CD14-positive monocyte (primary cell): ENCODE data around the gene PDXDC1. TPM values are rescaled to one million over a fixed set of nuclear protein-coding genes. Genes with fewer than 3 reads are reported as not detected.
"Not testable (repeated sequence)": the region's sequence is repeated elsewhere in the genome, so short reads cannot be mapped to it uniquely, and the experiment has no call there.

ENCODE experiments used
- DNase-seq, 3 donors: peaks; one replicate each; pipeline ENCODE4 v3.0.0-alpha.2; 2011 to 2022
- H2AFZ ChIP-seq: 2 replicates; pipeline ENCODE4 v1.6.0; 2012; ENCODE audit warnings: mild to moderate bottlenecking, low read depth, low read length, inconsistent platforms; ENCODE audit not compliant: insufficient read depth, poor library complexity, severe bottlenecking
- H3K27ac ChIP-seq, 2 donors: 1 replicate in 1 of 2; 2 replicates in 1 of 2; pipeline ENCODE4 v1.5.1; 2012 to 2013; ENCODE audit warnings: low read length in 2 of 2, control low read depth in 1 of 2, inconsistent platforms in 1 of 2, low read depth in 1 of 2, mild to moderate bottlenecking in 1 of 2
- H3K27me3 ChIP-seq, 2 donors: one replicate each; pipeline versions ENCODE4 v1.6.0 to v1.6.1; 2011 to 2013; ENCODE audit warnings: low read length in 2 of 2; ENCODE audit not compliant: control insufficient read depth in 2 of 2, insufficient read depth in 2 of 2
- H3K36me3 ChIP-seq, 2 donors: replicated peaks in 1 of 2; 1 replicate in 1 of 2; 2 replicates in 1 of 2; pipeline versions ENCODE4 v1.5.1 to v1.6.1; 2012 to 2013; ENCODE audit warnings: low read length in 2 of 2, control low read depth in 1 of 2, inconsistent platforms in 1 of 2, mild to moderate bottlenecking in 1 of 2; ENCODE audit not compliant: insufficient read depth in 2 of 2, control insufficient read depth in 1 of 2
- H3K4me1 ChIP-seq, 2 donors: 1 replicate in 1 of 2; 2 replicates in 1 of 2; pipeline versions ENCODE4 v1.5.1 to v1.6.1; 2012 to 2013; ENCODE audit warnings: low read length in 2 of 2, control low read depth in 1 of 2, inconsistent platforms in 1 of 2, mild to moderate bottlenecking in 1 of 2, moderate library complexity in 1 of 2; ENCODE audit not compliant: insufficient read depth in 2 of 2, control insufficient read depth in 1 of 2
- H3K4me2 ChIP-seq: replicated peaks from 2 replicates; pipeline ENCODE3; 2012; ENCODE audit warnings: low read length, moderate library complexity, mild to moderate bottlenecking; ENCODE audit not compliant: poor library complexity, severe bottlenecking; ENCODE audit errors: extremely low read depth
- H3K4me3 ChIP-seq, 3 experiments: fragments of 200-600 bp in 1 of 3; sonication (generic) in 1 of 3; replicated peaks in 1 of 3; 1 replicate in 2 of 3; 2 replicates in 1 of 3; pipeline ENCODE4 v1.5.1; 2011 to 2013; ENCODE audit warnings: low read length in 3 of 3, mild to moderate bottlenecking in 3 of 3, control low read depth in 2 of 3, low read depth in 2 of 3, inconsistent platforms in 1 of 3, moderate library complexity in 1 of 3
- H3K79me2 ChIP-seq: 2 replicates; pipeline ENCODE4 v1.6.0; 2012; ENCODE audit warnings: mild to moderate bottlenecking, control low read depth, inconsistent platforms, low read length, moderate library complexity; ENCODE audit not compliant: insufficient read depth
- H3K9ac ChIP-seq: 2 replicates; pipeline ENCODE4 v1.6.0; 2017; ENCODE audit warnings: low read length, mild to moderate bottlenecking; ENCODE audit not compliant: insufficient read depth, poor library complexity, severe bottlenecking
- H3K9me3 ChIP-seq, 2 donors: replicated peaks in 1 of 2; 1 replicate in 1 of 2; 2 replicates in 1 of 2; pipeline versions ENCODE4 v1.5.1 to v1.6.1; 2012 to 2013; ENCODE audit warnings: low read length in 2 of 2, control low read depth in 1 of 2; ENCODE audit not compliant: control insufficient read depth in 1 of 2, insufficient read depth in 1 of 2
- H4K20me1 ChIP-seq: 2 replicates; pipeline ENCODE4 v1.6.0; 2012; ENCODE audit warnings: mild to moderate bottlenecking, low read length, control low read depth, moderate library complexity; ENCODE audit not compliant: insufficient read depth
- H3K27ac Mint-ChIP-seq, 7 donors: one replicate each; pipeline ENCODE4 v1.8.0; 2020; ENCODE audit warnings: mild to moderate bottlenecking in 7 of 7, mixed read lengths in 7 of 7, moderate library complexity in 6 of 7, inconsistent platforms in 2 of 7
- H3K27me3 Mint-ChIP-seq, 3 donors: one replicate each; pipeline ENCODE4 v1.8.0; 2021 to 2022; ENCODE audit warnings: low read depth in 3 of 3, mild to moderate bottlenecking in 3 of 3, mixed read lengths in 3 of 3, moderate library complexity in 3 of 3, inconsistent platforms in 1 of 3
- H3K36me3 Mint-ChIP-seq, 2 donors: one replicate each; pipeline ENCODE4 v1.8.0; 2020; ENCODE audit warnings: mixed read lengths in 2 of 2, inconsistent platforms in 1 of 2, mild to moderate bottlenecking in 1 of 2
- H3K4me1 Mint-ChIP-seq: one replicate; pipeline ENCODE4 v1.8.0; 2020; ENCODE audit warnings: mild to moderate bottlenecking, mixed read lengths
- H3K4me3 Mint-ChIP-seq, 2 donors: one replicate each; pipeline ENCODE4 v1.8.0; 2020; ENCODE audit warnings: mild to moderate bottlenecking in 2 of 2, mixed read lengths in 2 of 2, moderate library complexity in 1 of 2
- H3K9me3 Mint-ChIP-seq, 7 donors: one replicate each; pipeline ENCODE4 v1.8.0; 2020 to 2022; ENCODE audit warnings: mixed read lengths in 7 of 7, mild to moderate bottlenecking in 6 of 7, moderate library complexity in 6 of 7, inconsistent platforms in 2 of 7
- WGBS: methylation state at CpG from one replicate; pipeline ENCODE4 v1.1.5; 2013; ENCODE audit warnings: missing lambda C conversion rate; ENCODE audit not compliant: insufficient coverage; 5-methylcytosine and 5-hydroxymethylcytosine counted together
- intact Hi-C, 2 donors: fragments of 100-400 bp; cut with micrococcal nuclease; formaldehyde crosslinking; loops; one replicate each; pipeline versions ENCODE4 v1.15.0 to v1.15.1; 2023
- polyA plus RNA-seq, 3 donors: library from polyadenylated mRNA; depleted of rRNA in 1 of 3; unstranded in 2 of 3; stranded (reverse) in 1 of 3; fragments of 300-500 nt in 2 of 3; fragments of >200 nt in 1 of 3; fragmentation: Illumina TruSeq in 2 of 3; gene quantifications; 1 replicate in 2 of 3; 2 replicates in 1 of 3; pipeline ENCODE4 v1.2.3, GENCODE V29; 2012 to 2021

PDXDC1 gene
- polyA plus RNA-seq, 3 donors, result 22.3 to 50.1 (median 36.0) TPM

DNA sequence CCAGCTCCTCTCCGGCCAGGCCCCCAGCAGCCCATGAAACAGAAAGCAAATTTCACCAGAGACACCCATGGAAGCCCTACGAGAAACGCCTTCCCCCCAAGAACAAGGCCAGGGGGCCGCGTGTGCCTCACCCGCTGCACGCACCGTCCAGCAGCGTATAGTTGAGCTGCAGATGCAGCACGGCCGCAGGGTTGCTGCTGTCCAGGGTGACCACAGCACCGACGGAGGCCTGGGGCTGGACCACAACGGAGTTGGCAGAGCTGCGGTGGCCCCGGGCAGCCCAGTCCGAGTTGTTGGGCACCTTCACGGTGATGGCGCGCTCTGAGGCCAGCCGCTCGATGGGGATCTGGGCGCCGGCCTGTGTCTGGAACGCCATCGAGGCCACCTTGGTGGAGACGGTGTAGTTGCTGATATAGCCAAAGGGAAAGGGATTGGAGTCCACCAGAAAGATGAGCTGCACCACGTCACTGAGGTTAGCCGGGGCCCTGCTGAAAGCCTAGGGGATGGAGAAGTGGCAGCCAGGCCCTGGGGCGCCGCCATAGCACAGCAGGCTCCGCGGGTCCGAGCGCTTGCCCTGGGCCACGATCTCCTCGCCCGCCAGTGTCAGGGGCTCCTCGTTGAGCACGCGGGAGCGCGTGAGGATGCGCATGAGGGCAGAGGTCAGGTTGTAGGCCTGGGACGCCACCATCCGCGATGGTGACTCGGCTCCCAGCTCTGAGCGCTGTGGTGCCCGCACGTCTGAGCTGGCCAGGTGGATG, 156.3 kb downstream of the PDXDC1 start:
- H3K4me2 ChIP-seq, H3K4me1 ChIP-seq, H3K27me3 ChIP-seq, H4K20me1 ChIP-seq, H3K4me1 Mint-ChIP-seq, H3K9me3 Mint-ChIP-seq, H3K9me3 ChIP-seq, H3K79me2 ChIP-seq, H2AFZ ChIP-seq, H3K27me3 Mint-ChIP-seq, H3K36me3 ChIP-seq, DNase-seq, H3K27ac ChIP-seq, H3K4me3 Mint-ChIP-seq, H3K4me3 ChIP-seq, H3K9ac ChIP-seq, intact Hi-C loops: not testable (repeated sequence)
- WGBS, result 98% methylated on average over 24 of the region's 51 CpGs
- Mint-ChIP-seq H3K27ac (peak overlapping the region in 1 of 7 donors; percentile 61), H3K36me3 (peaks cover 8 to 24% of the 10 kb centered on the region in 2 donors)

- intact Hi-C loops, H3K27ac ChIP-seq, H2AFZ ChIP-seq, H3K4me2 ChIP-seq, H3K36me3 ChIP-seq, H3K4me1 Mint-ChIP-seq, H3K4me3 ChIP-seq, H3K27me3 ChIP-seq, H3K4me1 ChIP-seq, H4K20me1 ChIP-seq, H3K79me2 ChIP-seq, DNase-seq, H3K27ac Mint-ChIP-seq, H3K9me3 ChIP-seq, H3K4me3 Mint-ChIP-seq, H3K9ac ChIP-seq, H3K9me3 Mint-ChIP-seq, H3K27me3 Mint-ChIP-seq: not testable (repeated sequence)
- 93% methylated on average over 4 of the region's 41 CpGs for WGBS
- H3K36me3 Mint-ChIP-seq, result peaks cover 6 to 20% of the 10 kb centered on the region in 2 donors
These were observed 158.0 kb downstream of the PDXDC1 start for GRCh38 chr16:15132719-15133428.

GRCh38 chr16:15133554-15133953, 158.7 kb downstream of the PDXDC1 start:
- H3K27me3 Mint-ChIP-seq, H3K9me3 ChIP-seq, H4K20me1 ChIP-seq, H3K9ac ChIP-seq, H2AFZ ChIP-seq, H3K4me2 ChIP-seq, H3K4me3 Mint-ChIP-seq, H3K4me1 Mint-ChIP-seq, H3K27me3 ChIP-seq, DNase-seq, H3K27ac Mint-ChIP-seq, H3K79me2 ChIP-seq, H3K4me1 ChIP-seq, H3K9me3 Mint-ChIP-seq, H3K4me3 ChIP-seq, H3K27ac ChIP-seq, H3K36me3 ChIP-seq, intact Hi-C loops: not testable (repeated sequence)
- H3K36me3 Mint-ChIP-seq, result peaks cover 6 to 18% of the 10 kb centered on the region in 2 donors
- WGBS, result 95% methylated on average over 7 of the region's 31 CpGs

GRCh38 chr16:15134752-15135482, 160.1 kb downstream of the PDXDC1 start:
- H4K20me1 ChIP-seq, H3K9me3 ChIP-seq, H3K27me3 ChIP-seq, H3K4me1 ChIP-seq, H3K9ac ChIP-seq, H3K79me2 ChIP-seq, DNase-seq, H2AFZ ChIP-seq, H3K9me3 Mint-ChIP-seq, H3K36me3 ChIP-seq, H3K27ac ChIP-seq, H3K4me1 Mint-ChIP-seq, H3K4me3 Mint-ChIP-seq, H3K27me3 Mint-ChIP-seq, intact Hi-C loops, H3K4me2 ChIP-seq, H3K4me3 ChIP-seq: not testable (repeated sequence)
- Mint-ChIP-seq H3K27ac (peak overlapping the region in 1 of 7 donors; percentile 27), H3K36me3 (peaks cover 5 to 11% of the 10 kb centered on the region in 2 donors)
- no CpG with 5 or more reads among the region's 33 CpGs for WGBS
